Astrocyte of the cerebellum (primary cell): ENCODE results near the gene OXNAD1.

Experiments
- DNase-seq: peaks from one replicate; pipeline ENCODE4 v3.0.0-alpha.2; 2011; ENCODE audit warnings: low read depth
- H3K4me3 ChIP-seq: 2 replicates; pipeline ENCODE4 v1.5.1; 2011; ENCODE audit warnings: mild to moderate bottlenecking, low read depth, low read length, moderate library complexity
- CTCF ChIP-seq: IDR thresholded peaks from 2 replicates; pipeline ENCODE4 v1.5.1; 2012; ENCODE audit warnings: low read length, low read depth, moderate library complexity, mild to moderate bottlenecking; ENCODE audit errors: missing control alignments
- in situ Hi-C: cut with HindIII; loops from 2 replicates; pipeline ENCODE4 v1.10.0; 2017; ENCODE audit warnings: low sequenced_read_pairs

OXNAD1 gene

GRCh38 chr3:16279010-16279801 is 14.2 kb downstream of the OXNAD1 start:
- no peak overlapping the region for H3K4me3 ChIP-seq
- no peak for DNase-seq
- in situ Hi-C loops = no loop called here
- no peak for TF ChIP-seq CTCF

GRCh38 chr3:16280671-16281070 is 15.7 kb downstream of the OXNAD1 start:
- no peak for TF ChIP-seq CTCF
- DNase-seq = no peak
- no peak overlapping the region for H3K4me3 ChIP-seq
- in situ Hi-C loops = no loop called here

- in situ Hi-C loops = no loop called here
- no peak for DNase-seq
- no peak overlapping the region for H3K4me3 ChIP-seq
- TF ChIP-seq CTCF = no peak
Measured at GRCh38 chr3:16284633-16285032, 19.6 kb downstream of the OXNAD1 start.

GRCh38 chr3:16286161-16286560 is 21.1 kb downstream of the OXNAD1 start:
- DNase-seq = no peak
- TF ChIP-seq CTCF = no peak
- in situ Hi-C loops = no loop called here
- no peak overlapping the region for H3K4me3 ChIP-seq

GRCh38 chr3:16286751-16287543 is 21.9 kb downstream of the OXNAD1 start:
- no peak for DNase-seq
- TF ChIP-seq CTCF = no peak
- in situ Hi-C loops = no loop called here
- no peak overlapping the region for H3K4me3 ChIP-seq

- no peak overlapping the region for H3K4me3 ChIP-seq
- in situ Hi-C loops = no loop called here
- no peak for DNase-seq
- no peak for TF ChIP-seq CTCF
Measured at GRCh38 chr3:16288664-16289063, 23.7 kb downstream of the OXNAD1 start.
